T-helper 22 cell (primary cell): Measurements from ENCODE around the gene MSGN1.
"Not testable (repeated sequence)": the region's sequence is repeated elsewhere in the genome, so short reads cannot be mapped to it uniquely, and the experiment has no call there.

ENCODE experiments used
- DNase-seq: peaks from one replicate; pipeline ENCODE4 v3.0.0-alpha.2; 2020; ENCODE audit warnings: low read depth

MSGN1 gene

DNA sequence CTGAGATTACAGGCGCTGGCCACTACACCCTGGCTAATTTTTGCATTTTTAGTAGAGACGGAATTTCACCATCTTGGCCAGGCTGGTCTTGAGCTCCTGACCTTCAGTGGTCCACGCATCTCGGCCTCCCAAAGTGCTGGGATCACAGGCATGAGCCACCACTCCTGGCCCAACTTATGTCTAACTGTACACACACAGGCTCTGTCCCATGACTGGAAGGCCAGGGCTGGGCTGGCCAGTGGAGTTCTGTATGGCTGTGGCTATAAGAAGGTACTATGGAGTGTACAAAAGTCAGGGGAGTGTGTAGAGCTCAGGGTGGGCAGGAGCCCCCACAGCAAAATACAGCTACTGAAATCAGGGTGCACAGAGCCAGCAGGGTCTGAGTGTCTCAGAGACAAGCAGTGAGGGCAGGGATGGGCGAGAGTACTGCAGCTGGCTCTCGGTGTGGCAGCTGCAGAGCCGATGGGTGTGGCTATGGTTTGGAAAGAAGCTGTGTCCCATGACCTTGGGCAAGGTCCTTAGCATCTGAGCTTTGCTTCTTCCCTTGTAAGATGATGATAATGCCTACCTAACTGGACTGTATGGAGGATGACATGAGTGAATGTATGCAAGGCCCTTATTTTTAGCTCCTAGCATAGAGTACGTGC, 10.4 kb upstream of the MSGN1 start:
- DNase-seq: no peak

DNA sequence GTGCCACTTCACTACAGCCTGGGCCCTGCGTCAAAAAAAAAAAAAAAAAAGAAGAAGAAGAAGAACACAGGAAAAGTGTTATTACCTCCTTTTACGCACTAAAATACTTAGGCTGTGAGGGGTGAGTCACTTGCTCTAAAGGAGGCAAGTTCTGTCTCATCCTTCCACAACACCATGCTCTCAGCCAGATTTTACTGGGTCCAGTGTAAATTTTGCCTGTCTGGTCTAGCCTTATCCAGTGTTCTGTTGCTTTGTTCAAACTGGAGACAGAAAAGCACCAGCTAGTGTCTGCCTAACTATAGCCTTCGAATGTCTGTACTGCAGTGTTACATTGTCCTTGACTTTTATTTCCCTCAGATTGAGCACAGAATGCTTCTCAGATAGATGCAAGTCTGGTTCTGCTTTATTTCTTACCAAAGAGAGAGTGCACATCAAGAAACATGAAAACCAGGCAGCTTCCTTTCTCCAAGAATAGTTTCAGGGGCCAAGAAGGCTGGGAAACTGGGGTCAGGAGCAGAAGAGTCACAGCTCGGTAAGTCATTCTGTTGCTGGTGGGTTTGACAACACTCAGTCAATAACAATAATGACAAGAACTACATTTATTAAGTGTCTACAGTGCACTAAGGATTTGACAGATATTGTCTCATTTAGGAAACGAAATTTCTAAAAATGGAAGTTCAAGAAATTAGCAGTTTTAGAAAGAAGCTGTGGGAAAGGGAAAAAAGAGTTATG, 3.1 kb upstream of the MSGN1 start:
- DNase-seq: no peak

- no peak for DNase-seq
These were observed 2.4 kb upstream of the MSGN1 start for GRCh38 chr2:17813742-17814473.

- DNase-seq: no peak
These were observed 1.7 kb upstream of the MSGN1 start for GRCh38 chr2:17814601-17815000.

- DNase-seq: no peak
These were observed 634 bp upstream of the MSGN1 start for GRCh38 chr2:17815468-17816184.

- no peak for DNase-seq
These were observed 2.1 kb downstream of the MSGN1 start for GRCh38 chr2:17818235-17818815.

DNA sequence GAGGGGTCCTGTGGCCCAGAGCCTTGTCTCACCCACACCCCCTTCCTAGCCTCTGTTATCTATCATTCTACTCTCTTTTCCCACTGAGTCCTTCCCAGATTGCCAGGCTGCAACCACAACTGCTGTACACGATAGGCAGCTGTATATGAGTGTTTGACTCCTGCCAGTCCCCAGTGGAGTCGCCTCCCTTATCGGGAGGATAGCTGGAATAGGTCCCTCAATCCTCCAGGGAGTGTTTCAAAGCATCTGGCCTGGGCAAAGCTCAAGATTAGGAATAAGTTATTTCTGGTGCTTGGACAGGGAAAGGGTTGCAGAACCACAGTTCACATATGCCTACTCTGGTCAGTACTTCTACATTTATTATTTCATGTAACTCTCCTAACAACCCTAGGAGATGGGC, 4.8 kb downstream of the MSGN1 start:
- no peak for DNase-seq

DNA sequence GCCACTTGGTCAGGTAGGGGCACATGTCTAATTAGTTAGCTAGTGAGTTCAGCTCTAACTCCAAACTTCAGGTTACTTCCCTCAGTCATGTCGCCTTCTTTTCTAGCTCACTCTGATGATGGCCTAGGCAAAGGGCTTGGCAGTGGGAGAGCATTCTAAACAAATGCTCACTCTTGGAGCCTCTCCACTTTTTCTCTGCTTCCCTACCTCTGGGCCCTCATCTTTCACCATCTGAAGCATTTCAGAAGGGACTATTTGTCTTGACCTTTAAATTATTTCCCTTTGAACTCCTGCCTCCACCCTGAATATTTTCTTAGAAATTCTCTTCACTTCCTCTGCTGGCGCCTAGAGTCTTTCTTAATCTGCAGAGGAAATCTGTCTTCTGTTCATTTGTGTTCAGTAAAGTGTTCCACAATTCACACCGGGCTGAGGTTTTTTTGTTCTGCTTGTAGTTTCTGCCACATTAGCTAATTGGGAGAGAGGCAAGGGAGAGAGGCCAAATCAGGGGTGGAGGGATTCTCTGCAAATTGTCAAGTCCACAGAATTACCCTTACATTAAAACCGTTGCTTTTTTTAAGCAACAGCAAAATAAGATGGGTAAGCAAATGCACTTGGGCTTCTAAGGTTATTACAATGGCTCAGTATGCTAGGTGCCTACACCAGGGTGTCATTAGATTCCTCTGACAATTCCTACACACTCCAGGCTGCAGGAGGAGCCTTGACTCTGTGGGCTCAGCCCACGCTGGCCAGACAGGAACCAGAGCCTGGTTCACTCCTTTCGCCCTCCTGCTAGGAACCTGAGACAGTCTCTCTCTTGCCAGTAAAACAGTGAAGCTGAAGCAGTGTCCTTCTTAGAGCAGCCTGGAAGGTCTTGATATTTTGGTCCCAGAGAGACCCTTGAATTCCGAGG, 5.5 kb downstream of the MSGN1 start:
- DNase-seq: no peak

DNA sequence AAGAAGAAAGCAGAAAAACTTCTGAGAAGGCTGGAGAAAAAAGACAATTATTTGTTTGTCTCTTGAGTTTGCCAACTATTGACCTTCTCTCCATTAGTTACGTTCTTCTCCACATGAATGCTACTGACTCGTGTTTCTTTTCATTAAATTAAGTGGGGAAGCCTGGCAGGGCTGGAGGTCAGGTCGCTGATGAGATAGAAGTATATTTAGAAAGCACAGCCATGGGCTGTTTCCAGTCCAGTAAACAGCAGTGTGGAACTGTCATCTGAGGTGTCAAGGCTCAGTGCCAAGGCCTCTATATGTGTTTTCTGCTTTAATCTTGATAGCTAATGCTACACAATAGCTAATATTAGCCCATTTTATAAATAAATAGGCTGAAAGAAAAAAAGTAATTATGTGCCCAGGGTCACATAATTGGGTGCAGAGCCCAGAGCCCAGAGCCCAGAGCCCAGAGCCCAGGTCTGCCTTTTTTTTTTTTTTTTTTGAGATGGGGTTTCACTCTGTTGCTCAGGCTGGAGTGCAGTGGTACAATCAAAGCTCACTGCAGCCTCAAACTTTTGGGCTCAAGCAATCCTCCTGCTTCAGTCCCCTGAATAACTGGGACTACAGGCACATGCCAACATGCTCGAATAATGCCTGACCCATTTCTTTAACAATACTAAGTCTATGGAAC, 6.3 kb downstream of the MSGN1 start:
- no peak for DNase-seq

- DNase-seq: not testable (repeated sequence)
These were observed 7.4 kb downstream of the MSGN1 start for GRCh38 chr2:17823646-17824045.

- DNase-seq: no peak
These were observed 11.1 kb downstream of the MSGN1 start for GRCh38 chr2:17827316-17827715.

DNA sequence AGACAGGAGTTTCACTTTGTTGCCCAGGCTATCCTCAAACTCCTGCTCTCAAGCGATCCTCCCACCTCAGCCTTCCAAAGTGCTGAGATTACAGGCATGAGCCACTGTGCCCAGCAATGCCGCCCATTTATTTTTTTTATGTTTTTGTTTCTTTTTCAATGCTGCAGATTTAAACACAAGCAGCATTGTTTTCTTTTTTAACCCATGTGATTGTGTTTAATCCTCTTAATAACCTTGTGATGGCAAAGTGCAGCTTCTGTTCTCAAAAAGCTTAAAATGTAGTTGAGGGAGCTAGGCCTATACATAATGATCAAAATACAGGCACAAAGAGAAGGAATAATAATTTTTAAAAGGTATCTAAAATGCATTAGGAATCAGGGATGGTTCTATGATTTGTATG, 11.5 kb downstream of the MSGN1 start:
- no peak for DNase-seq

- DNase-seq: no peak
These were observed 14.1 kb downstream of the MSGN1 start for GRCh38 chr2:17830053-17831034.

DNA sequence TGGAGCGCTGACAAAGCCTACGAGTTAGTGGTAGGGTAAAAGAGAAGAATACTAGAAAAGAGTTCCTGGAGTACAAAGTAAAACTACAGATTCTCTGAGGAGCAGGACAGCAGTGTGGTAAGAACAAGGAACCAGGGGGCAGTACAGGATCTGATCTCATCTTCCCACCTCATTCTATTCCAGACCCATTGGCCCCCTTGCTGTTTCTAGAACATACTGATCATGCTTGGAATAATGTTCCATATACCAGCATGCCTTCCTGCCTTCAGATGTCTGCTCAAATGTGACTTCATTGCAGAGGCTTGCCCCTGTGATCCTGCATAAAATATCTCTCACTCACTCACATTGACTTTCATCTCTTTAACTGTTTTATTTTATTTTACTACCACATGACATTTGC, 19.3 kb downstream of the MSGN1 start:
- no peak for DNase-seq

GRCh38 chr2:17839959-17840358, 23.7 kb downstream of the MSGN1 start:
- DNase-seq: no peak

DNA sequence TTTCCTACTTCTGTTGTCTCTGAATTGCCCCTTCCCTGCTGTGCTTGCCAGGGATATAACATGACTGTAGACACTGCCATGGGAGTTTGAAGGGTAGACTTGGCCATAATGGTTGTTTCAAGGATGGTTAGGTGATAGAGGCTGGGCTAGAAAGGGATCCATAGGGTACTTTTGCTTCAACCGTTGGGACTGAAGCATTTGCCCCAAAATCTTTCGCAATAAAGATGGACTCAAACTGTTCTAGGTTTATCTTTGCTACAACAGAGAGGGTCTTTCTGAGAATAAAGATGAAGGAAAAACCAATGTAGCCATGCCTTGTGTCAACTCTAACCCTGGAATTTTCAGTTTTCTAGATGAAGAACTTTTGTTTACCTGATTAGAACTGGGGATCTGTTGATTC, 27.2 kb downstream of the MSGN1 start:
- DNase-seq: no peak

GRCh38 chr2:17845806-17846205, 29.5 kb downstream of the MSGN1 start:
- no peak for DNase-seq

DNA sequence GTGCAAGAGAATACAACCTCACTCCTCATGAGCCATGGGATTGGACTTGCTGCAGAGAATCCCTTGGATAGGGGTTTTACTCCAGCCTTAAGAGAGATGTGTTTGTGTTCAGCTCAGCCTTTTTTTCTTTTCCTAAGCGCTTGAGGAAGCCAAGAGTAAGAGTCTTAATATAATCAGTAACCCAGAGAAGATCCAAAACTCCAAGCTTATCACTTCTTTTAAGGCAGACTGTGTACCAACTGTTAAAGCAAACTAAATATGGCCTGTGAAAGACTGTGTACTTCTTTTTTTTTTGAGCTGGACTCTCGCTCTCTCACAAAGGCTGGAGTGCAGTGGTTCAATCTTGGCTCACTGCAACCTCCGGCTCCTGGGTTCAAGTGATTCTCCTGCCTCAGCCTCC, 30.4 kb downstream of the MSGN1 start:
- DNase-seq: no peak

GRCh38 chr2:17847236-17847635, 31.0 kb downstream of the MSGN1 start:
- no peak for DNase-seq
